Panc1 (cell line): ENCODE results near the gene SLC9A9. TPM values are rescaled to one million over a fixed set of nuclear protein-coding genes. Genes with fewer than 3 reads are reported as not detected.

Source experiments
- ATAC-seq: fragments of 200-7000 bp; cut with Tn5 transposase; 2 replicates; pipeline ENCODE4 v1.9.1; 2020; ENCODE audit warnings: mild to moderate bottlenecking, moderate library complexity
- BruUV-seq: library from RNA; stranded (reverse); fragments of 400-500 nt; replicated peaks from 2 replicates; lab custom pipeline; 2021; lab: Mats Ljungman, UMichigan
- CTCF ChIA-PET: fragments of 300-600 bp; sonication (Branson Sonifier 250); formaldehyde crosslinking; loops from one replicate; lab custom pipeline; 2022; ENCODE audit warnings: antibody characterized with exemption; lab: Charles Lee
- POLR2A ChIA-PET: fragments of 300-600 bp; sonication (Branson Sonifier 250); formaldehyde crosslinking; loops from one replicate; lab custom pipeline; 2022; ENCODE audit warnings: antibody characterized with exemption; lab: Charles Lee
- DNase-seq: peaks from one replicate; pipeline ENCODE4 v3.0.0-alpha.2; 2010; ENCODE audit warnings: low read depth, low spot score
- H3K27ac ChIP-seq: 2 replicates; pipeline ENCODE4 v1.5.1; 2011; ENCODE audit warnings: mild to moderate bottlenecking, low read length, inconsistent platforms
- H3K27me3 ChIP-seq: fragments of 200-500 bp; sonication (Bioruptor generic); 2 replicates; pipeline ENCODE4 v1.6.0; 2014; ENCODE audit warnings: low read length, inconsistent platforms; ENCODE audit not compliant: control insufficient read depth, insufficient read depth
- H3K36me3 ChIP-seq: fragments of 200-500 bp; sonication (Bioruptor generic); 2 replicates; pipeline ENCODE4 v1.5.1; 2014; ENCODE audit warnings: inconsistent platforms, mild to moderate bottlenecking, low read length, moderate library complexity; ENCODE audit not compliant: control insufficient read depth, insufficient read depth
- H3K4me1 ChIP-seq: 2 replicates; pipeline ENCODE4 v1.5.1; 2011; ENCODE audit warnings: inconsistent platforms, mild to moderate bottlenecking, low read length, moderate library complexity; ENCODE audit not compliant: control insufficient read depth, insufficient read depth
- H3K4me3 ChIP-seq, 2 experiments: 2 replicates each; pipeline ENCODE4 v1.5.1; 2011 to 2012; ENCODE audit warnings: low read depth in 2 of 2, low read length in 2 of 2, mild to moderate bottlenecking in 2 of 2, inconsistent platforms in 1 of 2, moderate library complexity in 1 of 2
- H3K9me3 ChIP-seq: fragments of 200-500 bp; sonication (Bioruptor generic); 2 replicates; pipeline ENCODE4 v1.5.1; 2014; ENCODE audit warnings: low read depth, mild to moderate bottlenecking, inconsistent platforms, low read length, moderate library complexity; ENCODE audit not compliant: control insufficient read depth, insufficient read depth
- POLR2AphosphoS5 ChIP-seq: IDR thresholded peaks from 2 replicates; pipeline ENCODE4 v1.6.1; 2012; ENCODE audit warnings: mild to moderate bottlenecking, low read depth, low read length, moderate library complexity
- REST ChIP-seq, 2 experiments: IDR thresholded peaks; 2 replicates each; pipeline ENCODE4 v1.6.1; 2011 to 2012; ENCODE audit warnings: low read depth in 2 of 2, control low read depth in 1 of 2, low read length in 1 of 2, mild to moderate bottlenecking in 1 of 2, moderate library complexity in 1 of 2; ENCODE audit not compliant: insufficient read depth in 1 of 2
- SIN3A ChIP-seq: IDR thresholded peaks from 2 replicates; pipeline ENCODE4 v1.6.1; 2012; ENCODE audit warnings: low read depth, mild to moderate bottlenecking, low read length, moderate library complexity, borderline replicate concordance; ENCODE audit not compliant: insufficient read depth
- TCF7L2 ChIP-seq: IDR thresholded peaks from 2 replicates; pipeline ENCODE4 v1.6.1; 2011; ENCODE audit warnings: mild to moderate bottlenecking, low read depth, low read length, inconsistent platforms
- in situ Hi-C: cut with HindIII; loops from 2 replicates; pipeline ENCODE4 v1.10.0; 2016; ENCODE audit warnings: low sequenced_read_pairs, low pct_unique_long_range_greater_than_20kb
- intact Hi-C: fragments of 100-400 bp; cut with micrococcal nuclease; formaldehyde crosslinking; loops from one replicate; pipeline ENCODE4 v1.10.0; 2022; ENCODE audit not compliant: unreplicated experiment
- total RNA-seq: library from RNA; stranded (reverse); gene quantifications from one replicate; pipeline ENCODE4 v1.2.1, GENCODE V29; 2021; ENCODE audit not compliant: unreplicated experiment
- TF ChIP-seq, protein P1 (sequence below): fragments of 450-650 bp; IDR thresholded peaks from 2 replicates; pipeline ENCODE4 v1.5.1; 2017; ENCODE audit warnings: mild to moderate bottlenecking

Gene SLC9A9
- total RNA-seq, 1 experiment from 2014 or later: not detected

GRCh38 chr3:143240886-143241285 is 607.4 kb downstream of the SLC9A9 start:
- in situ Hi-C loops: no loop called here

GRCh38 chr3:143239031-143239430 is 609.2 kb downstream of the SLC9A9 start:
- no peaks in the 10 kb centered on the region for H3K9me3 ChIP-seq
- ChIA-PET POLR2A (no interaction called here), CTCF (no interaction called here)
- H3K27me3 ChIP-seq: no peaks in the 10 kb centered on the region
- TF ChIP-seq POLR2AphosphoS5: no peak
- no peak for TF ChIP-seq REST (IDR thresholded peaks at IDR 0.05; ENCODE audit: insufficient read depth in 1 of 2, low read depth in 2 of 2, low read length in 1 of 2)
- TF ChIP-seq, protein P1, sequence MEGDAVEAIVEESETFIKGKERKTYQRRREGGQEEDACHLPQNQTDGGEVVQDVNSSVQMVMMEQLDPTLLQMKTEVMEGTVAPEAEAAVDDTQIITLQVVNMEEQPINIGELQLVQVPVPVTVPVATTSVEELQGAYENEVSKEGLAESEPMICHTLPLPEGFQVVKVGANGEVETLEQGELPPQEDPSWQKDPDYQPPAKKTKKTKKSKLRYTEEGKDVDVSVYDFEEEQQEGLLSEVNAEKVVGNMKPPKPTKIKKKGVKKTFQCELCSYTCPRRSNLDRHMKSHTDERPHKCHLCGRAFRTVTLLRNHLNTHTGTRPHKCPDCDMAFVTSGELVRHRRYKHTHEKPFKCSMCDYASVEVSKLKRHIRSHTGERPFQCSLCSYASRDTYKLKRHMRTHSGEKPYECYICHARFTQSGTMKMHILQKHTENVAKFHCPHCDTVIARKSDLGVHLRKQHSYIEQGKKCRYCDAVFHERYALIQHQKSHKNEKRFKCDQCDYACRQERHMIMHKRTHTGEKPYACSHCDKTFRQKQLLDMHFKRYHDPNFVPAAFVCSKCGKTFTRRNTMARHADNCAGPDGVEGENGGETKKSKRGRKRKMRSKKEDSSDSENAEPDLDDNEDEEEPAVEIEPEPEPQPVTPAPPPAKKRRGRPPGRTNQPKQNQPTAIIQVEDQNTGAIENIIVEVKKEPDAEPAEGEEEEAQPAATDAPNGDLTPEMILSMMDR: no peak
- no peak for TF ChIP-seq TCF7L2
- TF ChIP-seq SIN3A: no peak
- no TSS peak for BruUV-seq
- H3K4me1 ChIP-seq: no peaks in the 10 kb centered on the region
- ATAC-seq (no peak), DNase-seq (no peak)
- in situ Hi-C loops: no loop called here
- intact Hi-C loops: no loop called here
- H3K4me3 ChIP-seq: no peak overlapping the region
- no peak overlapping the region for H3K27ac ChIP-seq
- no peaks in the 10 kb centered on the region for H3K36me3 ChIP-seq

More at GRCh38 chr3:143240886-143241285, 607.4 kb downstream of the SLC9A9 start:
- Histone ChIP-seq H3K36me3 (no peaks in the 10 kb centered on the region), H3K4me3 (no peak overlapping the region), H3K27me3 (no peaks in the 10 kb centered on the region), H3K4me1 (no peaks in the 10 kb centered on the region), H3K9me3 (no peaks in the 10 kb centered on the region), H3K27ac (no peak overlapping the region)
- ChIA-PET CTCF (interaction anchor here (0.6 kb wide), 1 partner anchor 38 kb away, joined by 5 read pairs; no protein-coding TSS in a partner anchor), POLR2A (no interaction called here)
- no peak for DNase-seq
- TF ChIP-seq TCF7L2 (no peak), POLR2AphosphoS5 (no peak), REST (IDR thresholded peaks at IDR 0.05; ENCODE audit: insufficient read depth in 1 of 2, low read depth in 2 of 2, low read length in 1 of 2) (no peak), SIN3A (no peak)
- TF ChIP-seq, protein P1: no peak
- no TSS peak for BruUV-seq
- intact Hi-C loops: no loop called here
- no peak for ATAC-seq
